Keratinocyte (primary cell): ENCODE data around the gene AHNAK. TPM values are rescaled to one million over a fixed set of nuclear protein-coding genes. Genes with fewer than 3 reads are reported as not detected.

Experiments used
- DNase-seq: peaks from one replicate; pipeline ENCODE4 v3.0.0-alpha.2; 2011; ENCODE audit warnings: low read depth, missing footprints, low spot score
- FAIRE-seq: peaks from 2 replicates; lab custom pipeline; 2011; peaks lifted over from hg19 to GRCh38; lab: Jason Lieb, UNC
- H2AFZ ChIP-seq: 2 replicates; pipeline ENCODE4 v1.6.0; 2012; ENCODE audit warnings: low read length, control low read depth, inconsistent platforms; ENCODE audit not compliant: control insufficient read depth
- H3K27ac ChIP-seq: 2 replicates; pipeline ENCODE4 v1.5.1; 2011; ENCODE audit warnings: low read length; ENCODE audit not compliant: control insufficient read depth, insufficient read depth
- H3K27me3 ChIP-seq: 3 replicates; pipeline ENCODE4 v1.6.0; 2011; ENCODE audit warnings: low read length; ENCODE audit not compliant: control insufficient read depth, insufficient read depth; ENCODE audit errors: extremely low read depth
- H3K36me3 ChIP-seq, 2 experiments: 2 replicates in 1 of 2; 3 replicates in 1 of 2; pipeline ENCODE4 v1.5.1; 2011; ENCODE audit warnings: low read length in 2 of 2, mild to moderate bottlenecking in 1 of 2; ENCODE audit not compliant: control insufficient read depth in 2 of 2, insufficient read depth in 2 of 2; ENCODE audit errors: extremely low read depth in 1 of 2
- H3K4me1 ChIP-seq: 3 replicates; pipeline ENCODE4 v1.5.1; 2011; ENCODE audit warnings: low read length; ENCODE audit not compliant: control insufficient read depth, insufficient read depth; ENCODE audit errors: extremely low read depth
- H3K4me2 ChIP-seq: 3 replicates; pipeline ENCODE4 v1.6.0; 2011; ENCODE audit warnings: low read depth, low read length; ENCODE audit not compliant: control insufficient read depth, insufficient read depth; ENCODE audit errors: extremely low read depth
- H3K4me3 ChIP-seq, 3 experiments: fragments of 200-600 bp in 1 of 3; sonication (generic) in 1 of 3; 2 replicates in 2 of 3; 3 replicates in 1 of 3; pipeline ENCODE4 v1.5.1; 2011 to 2016; ENCODE audit warnings: low read length in 3 of 3, mild to moderate bottlenecking in 3 of 3, control low read depth in 2 of 3, inconsistent platforms in 1 of 3, low read depth in 1 of 3, mixed read lengths in 1 of 3, mixed run types in 1 of 3, moderate library complexity in 1 of 3; ENCODE audit not compliant: control insufficient read depth in 2 of 3, insufficient read depth in 2 of 3; ENCODE audit errors: extremely low read depth in 1 of 3
- H3K79me2 ChIP-seq: 2 replicates; pipeline ENCODE4 v1.6.0; 2012; ENCODE audit warnings: low read length; ENCODE audit not compliant: control insufficient read depth, insufficient read depth
- H3K9ac ChIP-seq: 3 replicates; pipeline ENCODE4 v1.6.0; 2011; ENCODE audit warnings: low read length; ENCODE audit not compliant: control insufficient read depth, insufficient read depth; ENCODE audit errors: extremely low read depth
- H3K9me1 ChIP-seq: 3 replicates; pipeline ENCODE4 v1.6.0; 2011; ENCODE audit warnings: low read length; ENCODE audit not compliant: control insufficient read depth, insufficient read depth; ENCODE audit errors: extremely low read depth
- H3K9me3 ChIP-seq: 2 replicates; pipeline ENCODE4 v1.5.1; 2012; ENCODE audit warnings: low read depth, low read length; ENCODE audit not compliant: control insufficient read depth
- H4K20me1 ChIP-seq: 3 replicates; pipeline ENCODE4 v1.6.0; 2011; ENCODE audit warnings: low read length; ENCODE audit not compliant: control insufficient read depth, insufficient read depth; ENCODE audit errors: extremely low read depth
- CTCF ChIP-seq, 3 experiments: IDR thresholded peaks in 1 of 3; conservative IDR thresholded peaks in 1 of 3; optimal IDR thresholded peaks in 1 of 3; 2 replicates in 2 of 3; 3 replicates in 1 of 3; pipeline versions ENCODE3 to v1.5.1; 2011; ENCODE audit warnings: low read length in 3 of 3, mild to moderate bottlenecking in 3 of 3, moderate library complexity in 2 of 3, control low read depth in 1 of 3, inconsistent platforms in 1 of 3; ENCODE audit not compliant: insufficient read depth in 2 of 3; ENCODE audit errors: extremely low read depth in 1 of 3
- EZH2 ChIP-seq: IDR thresholded peaks from one replicate; pipeline ENCODE4 v1.6.1; 2012; ENCODE audit warnings: inconsistent platforms, mild to moderate bottlenecking, low read length, moderate library complexity
- dilution Hi-C: fragments of 300-500 bp; cut with MboI; formaldehyde crosslinking; loops from one replicate; pipeline ENCODE4 v1.7.0; 2020; ENCODE audit warnings: low sequenced_read_pairs; ENCODE audit not compliant: extremely low pct_ligation_motif_present
- polyA plus RNA-seq, 5 experiments: library from polyadenylated mRNA; depleted of rRNA in 3 of 5; stranded (reverse) in 3 of 5; stranded (forward) in 1 of 5; unstranded in 1 of 5; fragments of >200 nt; gene quantifications; 1 replicate in 1 of 5; 2 replicates in 3 of 5; 3 replicates in 1 of 5; pipeline versions ENCODE4 v1.2.1 to v1.2.3, GENCODE V29; 2011 to 2012; ENCODE audit warnings: missing spikeins in 2 of 5, low read depth in 1 of 5, low replicate concordance in 1 of 5

The AHNAK gene
- polyA plus RNA-seq, 1 donor (not counting 4 experiments of a cell fraction or from before 2014, with no cell fraction given): 220 TPM

DNA sequence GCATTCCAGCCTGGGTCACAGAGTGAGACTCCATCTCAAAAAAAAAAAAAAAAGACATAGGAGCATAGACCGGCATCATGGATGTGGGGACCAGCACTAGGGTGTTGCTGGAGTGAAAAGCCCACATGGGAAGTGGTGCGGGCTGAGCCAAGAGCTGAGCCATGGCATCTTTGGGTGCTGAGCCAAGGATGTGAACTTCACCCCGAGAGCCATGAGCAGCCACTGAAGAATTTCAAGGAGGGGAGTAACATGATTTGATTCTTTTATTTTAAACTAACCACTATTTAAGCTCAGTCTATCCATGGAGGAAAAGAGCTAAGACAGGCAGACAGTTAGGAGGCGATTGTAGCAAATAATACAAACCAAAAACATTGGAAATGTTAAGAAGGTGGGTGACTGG, 57.4 kb downstream of the AHNAK start:
- no peak overlapping the region for H3K4me3 ChIP-seq
- TF ChIP-seq EZH2 (no peak), CTCF (optimal IDR thresholded peaks at IDR 0.05 in 1 of 3, IDR thresholded peaks at IDR 0.05 in 1 of 3, conservative IDR thresholded peaks at IDR 0.05 in 1 of 3; ENCODE audit: extremely low read depth in 1 of 3, insufficient read depth in 2 of 3, low read length in 3 of 3) (no peak)
- dilution Hi-C loops: no loop called here
- H3K4me2 ChIP-seq: no peak overlapping the region
- FAIRE-seq: no peak
- H3K9me1 ChIP-seq: no peaks in the 10 kb centered on the region
- H2AFZ ChIP-seq: no peak overlapping the region
- H3K27me3 ChIP-seq: no peaks in the 10 kb centered on the region
- H3K4me1 ChIP-seq: no peaks in the 10 kb centered on the region
- H3K79me2 ChIP-seq: no peaks in the 10 kb centered on the region
- H3K9me3 ChIP-seq: no peaks in the 10 kb centered on the region
- no peak overlapping the region for H3K27ac ChIP-seq
- H4K20me1 ChIP-seq: no peaks in the 10 kb centered on the region
- DNase-seq: no peak
- no peaks in the 10 kb centered on the region for H3K36me3 ChIP-seq
- no peak overlapping the region for H3K9ac ChIP-seq

- DNase-seq: no peak
- Histone ChIP-seq H3K79me2 (no peaks in the 10 kb centered on the region), H3K27ac (no peak overlapping the region), H3K4me1 (no peaks in the 10 kb centered on the region), H3K9ac (no peak overlapping the region), H3K27me3 (no peaks in the 10 kb centered on the region), H3K36me3 (no peaks in the 10 kb centered on the region), H3K4me3 (no peak overlapping the region), H3K9me3 (no peaks in the 10 kb centered on the region), H3K9me1 (no peaks in the 10 kb centered on the region), H3K4me2 (no peak overlapping the region), H2AFZ (no peak overlapping the region), H4K20me1 (no peaks in the 10 kb centered on the region)
- TF ChIP-seq CTCF (optimal IDR thresholded peaks at IDR 0.05 in 1 of 3, IDR thresholded peaks at IDR 0.05 in 1 of 3, conservative IDR thresholded peaks at IDR 0.05 in 1 of 3; ENCODE audit: extremely low read depth in 1 of 3, insufficient read depth in 2 of 3, low read length in 3 of 3): no peak
- no peak for TF ChIP-seq EZH2
- dilution Hi-C loops: no loop called here
- FAIRE-seq: no peak
Observed at GRCh38 chr11:62487738-62488551, 58.7 kb downstream of the AHNAK start.
